Hepatocyte (in vitro differentiated cells): ENCODE data around the gene TMPRSS6. TPM values are rescaled to one million over a fixed set of nuclear protein-coding genes. Genes with fewer than 3 reads are reported as not detected.

Experiments used
- DNase-seq: peaks from one replicate; pipeline ENCODE4 v3.0.0-alpha.2; 2016; ENCODE audit warnings: low spot score
- H2AFZ ChIP-seq: fragments of 200-600 bp; sonication (generic); 2 replicates; pipeline ENCODE4 v1.6.0; 2016; ENCODE audit warnings: antibody characterized with exemption, mild to moderate bottlenecking
- H3K27ac ChIP-seq: fragments of 200-600 bp; sonication (generic); 2 replicates; pipeline ENCODE4 v1.5.1; 2016; ENCODE audit warnings: mild to moderate bottlenecking
- H3K27me3 ChIP-seq: fragments of 200-600 bp; sonication (generic); 2 replicates; pipeline ENCODE4 v1.6.1; 2016
- H3K36me3 ChIP-seq: fragments of 200-600 bp; sonication (generic); replicated peaks from 2 replicates; pipeline ENCODE4 v1.5.1; 2016; ENCODE audit warnings: low read depth; ENCODE audit not compliant: insufficient read depth
- H3K4me1 ChIP-seq: fragments of 200-600 bp; sonication (generic); 2 replicates; pipeline ENCODE4 v1.5.1; 2016; ENCODE audit warnings: mild to moderate bottlenecking, moderate library complexity; ENCODE audit not compliant: insufficient read depth
- H3K4me2 ChIP-seq: fragments of 200-600 bp; sonication (generic); 2 replicates; pipeline ENCODE4 v1.6.0; 2016
- H3K4me3 ChIP-seq: fragments of 200-600 bp; sonication (generic); 2 replicates; pipeline ENCODE4 v1.5.1; 2016; ENCODE audit warnings: mild to moderate bottlenecking
- H3K79me2 ChIP-seq: fragments of 200-600 bp; sonication (generic); 2 replicates; pipeline ENCODE4 v1.6.0; 2017; ENCODE audit warnings: mild to moderate bottlenecking
- H3K9me2 ChIP-seq: fragments of 200-600 bp; sonication (generic); replicated peaks from 2 replicates; pipeline ENCODE4 v1.6.0; 2017; ENCODE audit warnings: mild to moderate bottlenecking; ENCODE audit not compliant: insufficient read depth
- H3K9me3 ChIP-seq: fragments of 200-600 bp; sonication (generic); 2 replicates; pipeline ENCODE4 v1.5.1; 2016; ENCODE audit warnings: low read depth, mild to moderate bottlenecking
- H4K20me1 ChIP-seq: fragments of 200-600 bp; sonication (generic); 2 replicates; pipeline ENCODE4 v1.6.0; 2016; ENCODE audit warnings: mild to moderate bottlenecking; ENCODE audit not compliant: insufficient read depth, poor library complexity, severe bottlenecking
- EZH2 ChIP-seq: fragments of 200-600 bp; sonication (generic); IDR thresholded peaks from 2 replicates; pipeline ENCODE4 v1.6.1; 2016; ENCODE audit warnings: antibody characterized with exemption, mild to moderate bottlenecking, borderline replicate concordance
- EZH2phosphoT487 ChIP-seq: fragments of 200-600 bp; sonication (generic); IDR thresholded peaks from one replicate; pipeline ENCODE4 v1.6.1; 2018; ENCODE audit warnings: antibody characterized with exemption, mild to moderate bottlenecking, low read depth, moderate library complexity; ENCODE audit not compliant: unreplicated experiment, severe bottlenecking
- WGBS: methylation state at CpG from one replicate; pipeline ENCODE4 v1.1.6; 2016; ENCODE audit warnings: low lambda C conversion rate; ENCODE audit errors: missing lambda C conversion rate; 5-methylcytosine and 5-hydroxymethylcytosine counted together
- polyA plus RNA-seq: library from polyadenylated mRNA; unstranded; fragments of >200 nt; fragmentation: Nextera tagmentation; extraction: Ambion mirVana; gene quantifications from 2 replicates; pipeline ENCODE4 v1.2.1, GENCODE V29; 2016
- total RNA-seq: library from RNA; depleted of rRNA; stranded (reverse); fragments of >200 nt; gene quantifications from 2 replicates; pipeline ENCODE4 v1.2.3, GENCODE V29; 2014
- TF ChIP-seq, protein P1 (sequence below): fragments of 200-600 bp; sonication (generic); IDR thresholded peaks from 2 replicates; pipeline ENCODE4 v1.5.1; 2016; ENCODE audit warnings: antibody characterized with exemption, mild to moderate bottlenecking; ENCODE audit not compliant: poor library complexity

Gene TMPRSS6
- total and polyA plus RNA-seq, 2 experiments from 2014 or later = 34.4 to 49.8 TPM

- no peak overlapping the region for H3K4me3 ChIP-seq
- H2AFZ ChIP-seq = no peak overlapping the region
- TF ChIP-seq EZH2phosphoT487 (no peak), EZH2 (no peak)
- TF ChIP-seq, protein P1, sequence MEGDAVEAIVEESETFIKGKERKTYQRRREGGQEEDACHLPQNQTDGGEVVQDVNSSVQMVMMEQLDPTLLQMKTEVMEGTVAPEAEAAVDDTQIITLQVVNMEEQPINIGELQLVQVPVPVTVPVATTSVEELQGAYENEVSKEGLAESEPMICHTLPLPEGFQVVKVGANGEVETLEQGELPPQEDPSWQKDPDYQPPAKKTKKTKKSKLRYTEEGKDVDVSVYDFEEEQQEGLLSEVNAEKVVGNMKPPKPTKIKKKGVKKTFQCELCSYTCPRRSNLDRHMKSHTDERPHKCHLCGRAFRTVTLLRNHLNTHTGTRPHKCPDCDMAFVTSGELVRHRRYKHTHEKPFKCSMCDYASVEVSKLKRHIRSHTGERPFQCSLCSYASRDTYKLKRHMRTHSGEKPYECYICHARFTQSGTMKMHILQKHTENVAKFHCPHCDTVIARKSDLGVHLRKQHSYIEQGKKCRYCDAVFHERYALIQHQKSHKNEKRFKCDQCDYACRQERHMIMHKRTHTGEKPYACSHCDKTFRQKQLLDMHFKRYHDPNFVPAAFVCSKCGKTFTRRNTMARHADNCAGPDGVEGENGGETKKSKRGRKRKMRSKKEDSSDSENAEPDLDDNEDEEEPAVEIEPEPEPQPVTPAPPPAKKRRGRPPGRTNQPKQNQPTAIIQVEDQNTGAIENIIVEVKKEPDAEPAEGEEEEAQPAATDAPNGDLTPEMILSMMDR = no peak
- H3K4me1 ChIP-seq = no peaks in the 10 kb centered on the region
- H3K36me3 ChIP-seq = no peaks in the 10 kb centered on the region
- H3K27me3 ChIP-seq = no peaks in the 10 kb centered on the region
- no peaks in the 10 kb centered on the region for H3K79me2 ChIP-seq
- no peaks in the 10 kb centered on the region for H3K9me2 ChIP-seq
- WGBS = 95% methylated on average over 13 of the region's 13 CpGs
- no peak overlapping the region for H3K4me2 ChIP-seq
- no peaks in the 10 kb centered on the region for H3K9me3 ChIP-seq
- H4K20me1 ChIP-seq = no peaks in the 10 kb centered on the region
- no peak for DNase-seq
- no peak overlapping the region for H3K27ac ChIP-seq
Measured at GRCh38 chr22:37156686-37157435, 47.3 kb upstream of the TMPRSS6 start.

- 95% methylated on average over 8 of the region's 8 CpGs for WGBS
- no peak overlapping the region for H3K4me3 ChIP-seq
- no peak overlapping the region for H2AFZ ChIP-seq
- H3K9me3 ChIP-seq = no peaks in the 10 kb centered on the region
- TF ChIP-seq EZH2 = no peak
- TF ChIP-seq EZH2phosphoT487 = no peak
- TF ChIP-seq, protein P1 = no peak
- H3K27me3 ChIP-seq = no peaks in the 10 kb centered on the region
- DNase-seq = no peak
- H3K4me2 ChIP-seq = no peak overlapping the region
- no peak overlapping the region for H3K27ac ChIP-seq
- no peaks in the 10 kb centered on the region for H3K79me2 ChIP-seq
- no peaks in the 10 kb centered on the region for H3K36me3 ChIP-seq
- H3K4me1 ChIP-seq = no peaks in the 10 kb centered on the region
- H4K20me1 ChIP-seq = no peaks in the 10 kb centered on the region
- H3K9me2 ChIP-seq = no peaks in the 10 kb centered on the region
Measured at GRCh38 chr22:37155971-37156370, 46.5 kb upstream of the TMPRSS6 start.

- H2AFZ ChIP-seq = no peak overlapping the region
- H4K20me1 ChIP-seq = no peaks in the 10 kb centered on the region
- no peaks in the 10 kb centered on the region for H3K4me1 ChIP-seq
- no peaks in the 10 kb centered on the region for H3K36me3 ChIP-seq
- H3K27me3 ChIP-seq = no peaks in the 10 kb centered on the region
- H3K27ac ChIP-seq = no peak overlapping the region
- no peak overlapping the region for H3K4me2 ChIP-seq
- H3K9me3 ChIP-seq = no peaks in the 10 kb centered on the region
- no peaks in the 10 kb centered on the region for H3K9me2 ChIP-seq
- no peak for TF ChIP-seq EZH2phosphoT487
- TF ChIP-seq, protein P1 = no peak
- no peak for TF ChIP-seq EZH2
- WGBS = 72% methylated on average over 7 of the region's 7 CpGs
- DNase-seq = no peak
- H3K4me3 ChIP-seq = no peak overlapping the region
- no peaks in the 10 kb centered on the region for H3K79me2 ChIP-seq
Measured at GRCh38 chr22:37154925-37155712, 45.6 kb upstream of the TMPRSS6 start.
